ENCODE measurements around the gene HSPA1L. TPM values are rescaled to one million over a fixed set of nuclear protein-coding genes. Genes with fewer than 3 reads are reported as not detected.

Gene HSPA1L
- total and polyA plus RNA-seq, 2 experiments from 2014 or later, result 1.0 to 1.4 TPM

DNA sequence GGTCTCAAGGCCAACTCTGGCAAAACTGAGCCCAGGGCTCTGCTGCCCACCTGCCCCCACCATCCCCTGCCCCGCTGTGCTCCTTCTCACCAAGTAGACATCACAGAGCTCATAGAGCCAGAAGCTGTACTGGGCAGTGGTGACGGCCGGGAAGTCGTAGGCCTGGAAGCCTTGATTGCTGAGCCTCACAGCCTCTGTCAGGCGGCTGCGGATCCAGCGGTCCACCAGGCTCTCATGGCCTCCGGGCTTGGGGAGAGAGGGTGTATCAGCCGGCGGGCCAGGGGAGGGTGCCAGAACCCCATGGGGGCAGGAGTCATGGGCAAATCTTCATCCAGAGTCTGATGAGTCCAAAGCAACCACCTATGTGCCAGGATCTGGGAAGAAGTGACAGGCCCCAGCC lies 35.2 kb downstream of the HSPA1L start:
- H3K4me3 ChIP-seq, result no peak overlapping the region
- no peaks in the 10 kb centered on the region for H3K9me2 ChIP-seq (replicated peaks; ENCODE audit: insufficient read depth)
- WGBS (ENCODE audit: low lambda C conversion rate, missing lambda C conversion rate), result 96% methylated on average over 10 of the region's 10 CpGs
- no peaks in the 10 kb centered on the region for H3K79me2 ChIP-seq
- no peak for DNase-seq (ENCODE audit: low spot score)
- no peaks in the 10 kb centered on the region for H4K20me1 ChIP-seq (ENCODE audit: insufficient read depth, poor library complexity, severe bottlenecking)
- H3K27ac ChIP-seq, result no peak overlapping the region
- TF ChIP-seq, protein P1, sequence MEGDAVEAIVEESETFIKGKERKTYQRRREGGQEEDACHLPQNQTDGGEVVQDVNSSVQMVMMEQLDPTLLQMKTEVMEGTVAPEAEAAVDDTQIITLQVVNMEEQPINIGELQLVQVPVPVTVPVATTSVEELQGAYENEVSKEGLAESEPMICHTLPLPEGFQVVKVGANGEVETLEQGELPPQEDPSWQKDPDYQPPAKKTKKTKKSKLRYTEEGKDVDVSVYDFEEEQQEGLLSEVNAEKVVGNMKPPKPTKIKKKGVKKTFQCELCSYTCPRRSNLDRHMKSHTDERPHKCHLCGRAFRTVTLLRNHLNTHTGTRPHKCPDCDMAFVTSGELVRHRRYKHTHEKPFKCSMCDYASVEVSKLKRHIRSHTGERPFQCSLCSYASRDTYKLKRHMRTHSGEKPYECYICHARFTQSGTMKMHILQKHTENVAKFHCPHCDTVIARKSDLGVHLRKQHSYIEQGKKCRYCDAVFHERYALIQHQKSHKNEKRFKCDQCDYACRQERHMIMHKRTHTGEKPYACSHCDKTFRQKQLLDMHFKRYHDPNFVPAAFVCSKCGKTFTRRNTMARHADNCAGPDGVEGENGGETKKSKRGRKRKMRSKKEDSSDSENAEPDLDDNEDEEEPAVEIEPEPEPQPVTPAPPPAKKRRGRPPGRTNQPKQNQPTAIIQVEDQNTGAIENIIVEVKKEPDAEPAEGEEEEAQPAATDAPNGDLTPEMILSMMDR (IDR thresholded peaks at IDR 0.05; ENCODE audit: poor library complexity), result no peak
- no peak for TF ChIP-seq EZH2phosphoT487 (IDR thresholded peaks at IDR 0.05; ENCODE audit: low read depth, severe bottlenecking, unreplicated experiment)
- no peak for TF ChIP-seq EZH2 (IDR thresholded peaks at IDR 0.05; ENCODE audit: borderline replicate concordance)
- H3K27me3 ChIP-seq, result no peaks in the 10 kb centered on the region
- H2AFZ ChIP-seq, result no peak overlapping the region
- H3K4me1 ChIP-seq (ENCODE audit: insufficient read depth), result peaks cover 27% of the 10 kb centered on the region
- H3K4me2 ChIP-seq, result no peak overlapping the region
- no peaks in the 10 kb centered on the region for H3K9me3 ChIP-seq (ENCODE audit: low read depth)
- H3K36me3 ChIP-seq (replicated peaks; ENCODE audit: insufficient read depth, low read depth), result no peaks in the 10 kb centered on the region

DNA sequence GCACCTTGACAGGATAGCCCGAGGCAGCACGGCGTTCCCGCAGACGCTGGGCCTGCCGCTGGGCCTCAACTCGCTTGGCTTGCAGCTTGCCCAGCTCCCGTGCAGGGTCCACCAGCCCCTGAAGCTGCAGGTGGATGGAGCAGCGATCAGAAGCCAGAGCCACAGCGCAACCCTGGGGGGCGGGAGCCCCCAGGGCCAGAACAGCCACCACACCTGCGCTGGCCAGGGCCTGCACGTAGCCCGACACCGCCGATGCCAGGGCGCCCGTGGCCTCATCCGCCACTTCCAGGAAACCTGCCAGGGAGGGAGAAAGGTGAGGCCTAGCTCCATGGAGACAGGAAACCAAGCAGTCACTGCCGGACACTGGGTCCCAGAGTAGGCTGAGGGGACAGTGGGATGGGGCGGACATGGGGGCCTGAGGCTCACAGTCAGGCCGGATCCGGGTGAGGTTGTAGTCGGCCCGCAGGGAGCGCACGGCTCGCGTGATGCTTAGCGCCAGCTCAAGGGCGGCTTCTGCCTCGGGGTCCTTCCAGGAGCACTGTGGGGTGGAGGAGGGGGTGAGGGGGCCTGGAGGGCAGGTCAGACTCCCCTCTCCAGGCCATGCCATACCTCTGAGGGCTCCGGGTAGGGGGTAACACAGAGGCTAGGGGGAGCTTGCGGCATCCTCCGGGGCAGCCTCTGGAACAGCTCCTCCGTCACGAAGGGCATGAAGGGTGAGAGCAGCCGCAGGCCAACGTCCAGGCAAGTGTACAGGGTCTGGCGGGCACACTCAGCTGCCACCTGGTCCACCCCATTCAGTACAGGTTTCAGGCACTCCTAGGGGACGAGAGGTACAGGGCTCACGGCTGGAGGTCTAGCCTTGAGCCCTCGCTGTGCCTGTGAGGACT lies 35.8 kb downstream of the HSPA1L start:
- Histone ChIP-seq H3K79me2 (no peaks in the 10 kb centered on the region), H3K27me3 (no peaks in the 10 kb centered on the region), H3K9me3 (ENCODE audit: low read depth) (no peaks in the 10 kb centered on the region), H3K4me3 (no peak overlapping the region), H2AFZ (no peak overlapping the region), H3K4me2 (no peak overlapping the region), H3K4me1 (ENCODE audit: insufficient read depth) (peaks cover 27% of the 10 kb centered on the region), H4K20me1 (ENCODE audit: insufficient read depth, poor library complexity, severe bottlenecking) (no peaks in the 10 kb centered on the region), H3K9me2 (replicated peaks; ENCODE audit: insufficient read depth) (no peaks in the 10 kb centered on the region), H3K27ac (no peak overlapping the region), H3K36me3 (replicated peaks; ENCODE audit: insufficient read depth, low read depth) (no peaks in the 10 kb centered on the region)
- TF ChIP-seq EZH2 (IDR thresholded peaks at IDR 0.05; ENCODE audit: borderline replicate concordance) (no peak), EZH2phosphoT487 (IDR thresholded peaks at IDR 0.05; ENCODE audit: low read depth, severe bottlenecking, unreplicated experiment) (no peak)
- TF ChIP-seq, protein P1 (IDR thresholded peaks at IDR 0.05; ENCODE audit: poor library complexity), result no peak
- no peak for DNase-seq (ENCODE audit: low spot score)
- WGBS (ENCODE audit: low lambda C conversion rate, missing lambda C conversion rate), result 97% methylated on average over 30 of the region's 43 CpGs

DNA sequence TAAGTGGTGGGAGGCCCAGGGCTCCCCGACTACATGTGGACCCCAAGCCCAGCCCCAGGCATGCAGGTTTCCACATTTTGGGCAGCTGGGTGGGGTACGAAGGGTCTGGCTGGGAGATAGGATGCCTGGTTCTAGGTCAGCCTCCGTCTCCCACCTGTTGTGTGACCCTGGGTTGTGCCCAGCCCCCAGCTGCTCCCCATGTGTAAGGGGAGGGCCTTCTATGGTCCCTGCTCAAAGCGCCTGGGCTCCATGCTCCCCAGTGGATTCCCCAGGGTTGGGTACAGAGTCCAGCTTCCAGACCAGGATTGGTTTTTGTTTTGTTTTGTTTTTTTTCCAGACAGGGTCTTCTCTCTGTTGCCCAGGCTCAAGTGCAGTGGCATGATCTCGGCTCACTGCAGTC lies 36.9 kb downstream of the HSPA1L start:
- H3K79me2 ChIP-seq, result no peaks in the 10 kb centered on the region
- H2AFZ ChIP-seq, result no peak overlapping the region
- no peak overlapping the region for H3K4me2 ChIP-seq
- TF ChIP-seq, protein P1 (IDR thresholded peaks at IDR 0.05; ENCODE audit: poor library complexity), result no peak
- TF ChIP-seq EZH2phosphoT487 (IDR thresholded peaks at IDR 0.05; ENCODE audit: low read depth, severe bottlenecking, unreplicated experiment) (no peak), EZH2 (IDR thresholded peaks at IDR 0.05; ENCODE audit: borderline replicate concordance) (no peak)
- peak overlapping the region; percentile 93 for H3K27ac ChIP-seq
- no peaks in the 10 kb centered on the region for H3K9me2 ChIP-seq (replicated peaks; ENCODE audit: insufficient read depth)
- H3K36me3 ChIP-seq (replicated peaks; ENCODE audit: insufficient read depth, low read depth), result no peaks in the 10 kb centered on the region
- 96% methylated on average over 5 of the region's 5 CpGs for WGBS (ENCODE audit: low lambda C conversion rate, missing lambda C conversion rate)
- no peak for DNase-seq (ENCODE audit: low spot score)
- no peaks in the 10 kb centered on the region for H3K27me3 ChIP-seq
- no peaks in the 10 kb centered on the region for H4K20me1 ChIP-seq (ENCODE audit: insufficient read depth, poor library complexity, severe bottlenecking)
- H3K4me3 ChIP-seq, result no peak overlapping the region
- no peaks in the 10 kb centered on the region for H3K9me3 ChIP-seq (ENCODE audit: low read depth)
- peaks cover 27% of the 10 kb centered on the region for H3K4me1 ChIP-seq (ENCODE audit: insufficient read depth)
